Esophagus muscularis mucosa (tissue), 4 donors: Measurements from ENCODE around the gene SLC2A11.

Source experiments
- CTCF ChIP-seq, 3 experiments: fragments of 200-600 bp in 2 of 3; fragments of 450-650 bp in 1 of 3; sonication (generic) in 2 of 3; IDR thresholded peaks; one replicate each; pipeline ENCODE4 v1.5.1; 2017 to 2019; ENCODE audit warnings: antibody characterized with exemption in 3 of 3, mild to moderate bottlenecking in 2 of 3, moderate library complexity in 1 of 3
- EP300 ChIP-seq: sonication (generic); formaldehyde crosslinking; IDR thresholded peaks from one replicate; pipeline ENCODE4 v1.6.1; 2017; ENCODE audit warnings: antibody characterized with exemption
- POLR2A ChIP-seq: fragments of 450-650 bp; IDR thresholded peaks from one replicate; pipeline ENCODE4 v1.6.1; 2017; ENCODE audit warnings: antibody characterized with exemption, moderate library complexity, mild to moderate bottlenecking, low read depth
- POLR2AphosphoS5 ChIP-seq, 2 donors: sonication (generic); formaldehyde crosslinking; IDR thresholded peaks; one replicate each; pipeline ENCODE4 v1.6.1; 2017; ENCODE audit warnings: antibody characterized with exemption in 2 of 2

- TF ChIP-seq CTCF (IDR thresholded peaks at IDR 0.05) = no peak
- TF ChIP-seq POLR2AphosphoS5 (IDR thresholded peaks at IDR 0.05) = no peak
- no peak for TF ChIP-seq EP300
- TF ChIP-seq POLR2A = no peak
Measured at GRCh38 chr22:23882370-23882769, 24.7 kb downstream of the SLC2A11 start.
